Activated T-helper 17 cell treated with anti-CD3 and anti-CD28 coated beads, Interleukin-2, amount 50 U/mL, for 72 hours (primary cell): ENCODE results near the gene ACSBG1. TPM values are rescaled to one million over a fixed set of nuclear protein-coding genes. Genes with fewer than 3 reads are reported as not detected.

Source experiments
- ATAC-seq: fragments of 150-1000 bp; cut with Tn5 transposase; replicated peaks from 2 replicates; pipeline ENCODE4 v1.10.0; 2021; ENCODE audit warnings: mild to moderate bottlenecking, moderate library complexity
- H3K27ac Mint-ChIP-seq: one replicate; pipeline ENCODE4 v1.8.0; 2022; ENCODE audit warnings: mixed read lengths
- H3K27me3 Mint-ChIP-seq: one replicate; pipeline ENCODE4 v1.8.0; 2022; ENCODE audit warnings: mixed read lengths
- H3K36me3 Mint-ChIP-seq: one replicate; pipeline ENCODE4 v1.8.0; 2022; ENCODE audit warnings: low read depth, mild to moderate bottlenecking, mixed read lengths
- H3K4me1 Mint-ChIP-seq: one replicate; pipeline ENCODE4 v1.8.0; 2022; ENCODE audit warnings: mixed read lengths
- H3K4me3 Mint-ChIP-seq: one replicate; pipeline ENCODE4 v1.8.0; 2022; ENCODE audit warnings: mild to moderate bottlenecking, mixed read lengths
- H3K9me3 Mint-ChIP-seq: one replicate; pipeline ENCODE4 v1.8.0; 2022; ENCODE audit warnings: mixed read lengths
- total RNA-seq, 2 donors: library from RNA; stranded (reverse); gene quantifications; one replicate each; pipeline ENCODE4 v1.2.3, GENCODE V29; 2022

Gene ACSBG1
- total RNA-seq, 2 donors from 2014 or later = not detected

DNA sequence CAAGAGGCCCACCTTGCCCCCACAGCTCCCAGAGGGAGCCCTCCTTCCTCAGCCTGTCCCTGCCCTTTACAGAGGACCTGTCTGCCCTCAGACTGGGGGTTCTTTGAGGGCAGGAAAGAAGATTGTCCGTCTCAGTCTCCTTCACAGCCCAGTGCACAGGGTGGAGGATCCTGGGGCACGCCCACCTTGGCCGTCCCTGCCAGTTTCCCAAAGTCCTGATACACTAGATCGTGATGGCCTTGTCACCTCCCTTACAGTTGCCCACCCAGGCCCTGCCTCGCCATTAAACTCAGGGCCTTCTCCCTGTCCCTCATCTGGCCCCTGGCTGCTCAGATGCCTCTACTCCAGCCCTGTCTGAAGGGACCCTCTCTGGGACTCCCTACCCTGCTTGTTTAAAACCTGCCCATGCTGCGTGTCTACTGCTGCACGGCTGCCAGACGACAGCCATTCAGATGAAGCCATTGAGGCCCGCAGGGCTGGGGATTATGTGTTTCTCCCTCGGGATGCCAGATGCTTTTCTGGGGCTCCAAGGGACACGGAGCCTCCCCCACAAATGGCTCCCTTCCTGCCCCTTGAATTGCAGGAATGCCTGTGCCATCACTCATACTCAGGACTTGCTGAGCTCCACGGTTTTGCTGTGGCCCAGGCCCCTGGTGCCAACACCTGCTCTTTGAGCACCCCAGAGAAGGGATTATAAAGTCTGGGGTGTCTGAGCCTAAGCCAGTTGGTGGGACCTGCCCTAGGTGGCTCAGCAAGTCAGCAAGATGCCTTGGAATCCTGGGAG lies 27.8 kb downstream of the ACSBG1 start:
- Mint-ChIP-seq H3K27me3 (peaks cover 7% of the 10 kb centered on the region), H3K4me3 (no peak overlapping the region), H3K9me3 (no peaks in the 10 kb centered on the region), H3K4me1 (no peaks in the 10 kb centered on the region), H3K36me3 (no peaks in the 10 kb centered on the region), H3K27ac (no peak overlapping the region)
- ATAC-seq = no peak

DNA sequence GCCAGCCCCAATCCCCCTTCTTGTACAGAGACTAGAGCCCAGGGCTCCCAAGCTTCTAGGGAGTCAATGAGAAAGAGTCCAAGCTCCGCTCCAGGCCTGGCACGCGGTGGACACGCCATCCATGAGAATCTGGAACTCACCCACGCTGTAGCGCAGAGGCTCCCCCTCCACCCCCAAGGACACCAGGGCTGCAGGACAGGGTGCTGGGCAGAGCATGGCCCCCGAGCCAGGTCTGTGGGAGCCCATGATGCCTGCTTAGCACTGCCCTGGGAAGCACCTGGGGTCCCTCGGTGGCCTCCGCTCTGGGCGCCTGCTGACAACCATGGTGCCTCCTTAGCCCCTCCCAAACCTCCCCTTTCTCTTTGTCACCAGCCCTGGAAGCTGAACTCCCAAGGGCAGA lies 28.5 kb downstream of the ACSBG1 start:
- Mint-ChIP-seq H3K4me1 (no peaks in the 10 kb centered on the region), H3K36me3 (no peaks in the 10 kb centered on the region), H3K27me3 (peaks cover under 1% of the 10 kb centered on the region), H3K4me3 (no peak overlapping the region), H3K27ac (no peak overlapping the region), H3K9me3 (no peaks in the 10 kb centered on the region)
- no peak for ATAC-seq

DNA sequence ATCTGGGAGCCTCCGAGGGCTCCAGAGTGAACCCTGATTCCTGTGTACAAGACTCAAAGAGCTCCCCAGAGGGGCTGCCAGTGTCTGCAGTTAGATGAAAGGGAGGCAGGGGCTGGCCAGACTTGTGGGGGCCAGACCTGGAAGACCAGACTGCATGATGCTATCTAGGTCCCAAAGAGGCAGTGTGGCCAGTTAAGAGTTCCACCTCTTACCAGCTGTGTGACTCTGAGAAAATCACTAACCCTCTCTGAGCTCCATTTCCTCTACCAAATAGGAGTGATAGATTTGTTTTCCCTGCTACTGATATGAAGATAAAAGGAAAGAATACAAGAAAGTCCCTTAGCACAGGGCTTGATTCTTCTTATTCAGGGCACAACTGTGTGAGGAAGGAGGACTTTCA lies 29.0 kb downstream of the ACSBG1 start:
- Mint-ChIP-seq H3K27me3 (no peaks in the 10 kb centered on the region), H3K36me3 (no peaks in the 10 kb centered on the region), H3K27ac (no peak overlapping the region), H3K4me1 (no peaks in the 10 kb centered on the region), H3K4me3 (no peak overlapping the region), H3K9me3 (no peaks in the 10 kb centered on the region)
- ATAC-seq = no peak

DNA sequence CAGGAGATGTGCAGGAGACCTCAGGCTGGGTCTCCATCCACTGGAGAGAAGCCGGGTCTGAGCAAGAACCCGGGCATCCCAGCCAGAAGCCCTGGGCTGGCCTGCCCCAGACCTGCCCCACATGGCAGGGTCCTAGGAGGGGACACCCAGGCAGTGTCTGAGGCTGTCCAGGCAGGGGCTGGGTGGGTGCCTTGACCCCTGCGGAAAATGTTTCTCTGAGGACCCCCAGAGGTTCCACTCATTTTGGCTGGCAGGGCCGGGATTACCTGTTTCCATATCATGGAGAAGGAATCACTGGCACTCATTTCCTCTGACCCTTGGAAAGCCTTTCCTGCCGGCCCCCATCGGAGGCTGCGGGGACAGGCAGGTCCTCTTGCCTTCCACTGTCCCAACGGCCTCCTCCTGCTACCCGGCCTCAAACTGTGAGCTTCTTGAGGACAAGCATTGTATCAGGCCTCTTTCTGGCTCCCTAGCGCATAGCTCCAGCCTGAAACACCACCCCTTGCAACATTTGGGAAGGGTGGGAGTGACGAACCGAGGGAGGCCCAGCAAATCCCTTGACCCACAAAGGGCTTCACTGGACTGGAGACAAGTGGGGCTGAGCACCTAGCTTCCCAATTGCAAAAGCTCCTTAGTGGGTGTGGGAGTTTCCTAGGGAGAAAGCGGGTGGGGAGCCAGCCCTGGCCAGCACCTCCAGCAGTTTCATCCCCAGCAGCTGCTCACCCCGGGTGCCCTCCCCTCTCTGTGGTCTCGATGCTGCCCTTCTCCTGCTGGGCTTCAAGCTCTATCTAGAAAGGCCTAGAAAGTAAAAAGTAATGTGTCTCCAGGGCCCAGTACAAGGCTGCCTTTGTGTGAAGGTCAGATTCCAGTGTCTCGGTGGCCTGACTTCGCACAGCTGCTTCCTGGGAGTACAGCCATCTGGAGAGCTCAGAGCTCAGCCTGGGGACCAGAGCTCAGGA lies 29.7 kb downstream of the ACSBG1 start:
- Mint-ChIP-seq H3K36me3 (no peaks in the 10 kb centered on the region), H3K27ac (no peak overlapping the region), H3K9me3 (no peaks in the 10 kb centered on the region), H3K4me3 (no peak overlapping the region), H3K27me3 (no peaks in the 10 kb centered on the region), H3K4me1 (no peaks in the 10 kb centered on the region)
- ATAC-seq = no peak

DNA sequence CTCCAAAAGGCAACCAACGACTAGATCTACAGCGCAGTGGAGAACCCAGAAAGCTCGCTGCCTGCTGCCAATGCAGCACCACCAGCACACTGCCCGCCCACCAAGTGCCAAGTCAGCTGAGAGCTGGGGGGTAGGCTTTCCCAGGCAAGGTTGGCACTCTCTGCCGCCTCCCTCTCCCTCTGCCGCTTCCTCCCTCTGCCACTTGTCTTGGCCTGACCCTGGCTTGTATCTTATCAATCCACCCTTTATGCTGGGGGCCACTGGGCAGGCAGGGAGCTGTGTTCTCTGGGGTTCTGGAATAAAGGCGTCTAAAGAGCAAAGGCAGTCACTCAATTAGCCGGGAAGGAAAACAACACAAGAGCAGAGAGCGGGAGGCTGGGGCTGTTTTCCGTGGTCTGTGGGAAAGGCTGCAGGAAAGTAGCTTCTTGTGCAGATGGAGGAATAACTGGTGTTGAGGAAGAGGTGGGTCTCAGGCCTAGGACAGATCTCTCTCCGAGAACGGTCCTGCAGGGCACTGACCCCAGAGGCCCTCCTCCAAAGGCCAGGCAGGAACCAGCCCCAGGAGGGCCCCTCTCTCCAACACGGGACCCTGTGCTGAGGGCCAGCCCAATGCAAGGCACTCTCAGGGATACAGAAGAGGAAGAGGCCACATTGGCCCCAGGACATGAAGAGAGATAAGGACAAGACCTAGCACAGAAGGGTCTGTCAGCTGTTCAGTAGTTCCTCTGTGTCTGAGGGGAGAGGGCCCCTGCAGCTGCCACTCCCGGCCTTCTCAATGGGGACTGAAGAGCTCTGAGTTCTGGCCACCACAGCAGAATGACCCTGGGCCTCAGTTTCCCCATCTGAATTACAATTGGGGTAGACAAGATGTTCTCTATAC lies 30.8 kb downstream of the ACSBG1 start:
- no peak overlapping the region for H3K27ac Mint-ChIP-seq
- no peaks in the 10 kb centered on the region for H3K36me3 Mint-ChIP-seq
- H3K4me3 Mint-ChIP-seq = no peak overlapping the region
- H3K9me3 Mint-ChIP-seq = no peaks in the 10 kb centered on the region
- no peaks in the 10 kb centered on the region for H3K4me1 Mint-ChIP-seq
- ATAC-seq = no peak
- H3K27me3 Mint-ChIP-seq = no peaks in the 10 kb centered on the region

DNA sequence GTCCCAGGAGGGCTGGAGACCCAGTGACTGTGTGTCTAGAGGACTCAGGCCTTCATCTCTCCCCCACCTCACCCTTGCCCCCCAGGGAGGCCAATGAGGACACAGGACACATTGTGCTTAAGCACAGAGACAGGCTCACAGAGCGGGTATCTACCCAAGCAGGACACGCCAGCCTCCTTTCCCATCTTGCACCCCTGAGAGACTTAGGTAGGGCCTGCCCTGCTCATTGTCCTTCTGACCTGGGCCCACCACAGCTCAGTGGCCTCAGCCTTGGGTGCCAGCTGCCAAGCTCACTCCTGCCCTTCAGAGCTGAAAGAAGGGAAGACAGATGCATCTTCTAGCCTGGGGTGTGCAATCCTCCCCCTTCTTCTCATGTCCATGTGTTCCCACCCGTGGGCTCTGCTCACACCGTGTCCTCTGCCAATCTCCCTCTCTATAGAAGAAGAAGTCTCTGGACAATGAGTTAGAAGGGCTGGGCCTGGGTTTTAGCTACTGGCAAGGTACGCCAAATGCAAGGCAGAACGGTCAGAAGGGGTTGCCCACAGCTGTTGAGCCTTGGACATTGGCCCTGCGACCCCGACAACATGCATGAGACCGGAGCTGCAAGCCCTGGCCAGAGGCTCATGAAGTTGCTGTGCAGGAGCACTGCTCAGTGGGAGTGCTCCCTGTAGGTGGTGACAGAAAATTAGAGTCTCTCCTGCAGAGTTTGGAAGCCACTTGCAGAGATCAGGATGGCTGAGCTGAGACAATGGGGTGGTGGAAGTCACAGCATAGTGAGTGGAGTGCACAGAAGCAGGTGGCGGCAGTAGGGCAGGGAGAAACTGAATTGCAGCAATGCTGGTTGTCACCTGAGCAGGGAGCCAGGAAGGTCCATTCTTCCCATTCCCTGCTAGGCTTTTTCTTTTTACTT lies 32.8 kb downstream of the ACSBG1 start:
- Mint-ChIP-seq H3K4me1 (no peaks in the 10 kb centered on the region), H3K27me3 (no peaks in the 10 kb centered on the region), H3K27ac (no peak overlapping the region), H3K9me3 (no peaks in the 10 kb centered on the region), H3K36me3 (no peaks in the 10 kb centered on the region), H3K4me3 (no peak overlapping the region)
- no peak for ATAC-seq

DNA sequence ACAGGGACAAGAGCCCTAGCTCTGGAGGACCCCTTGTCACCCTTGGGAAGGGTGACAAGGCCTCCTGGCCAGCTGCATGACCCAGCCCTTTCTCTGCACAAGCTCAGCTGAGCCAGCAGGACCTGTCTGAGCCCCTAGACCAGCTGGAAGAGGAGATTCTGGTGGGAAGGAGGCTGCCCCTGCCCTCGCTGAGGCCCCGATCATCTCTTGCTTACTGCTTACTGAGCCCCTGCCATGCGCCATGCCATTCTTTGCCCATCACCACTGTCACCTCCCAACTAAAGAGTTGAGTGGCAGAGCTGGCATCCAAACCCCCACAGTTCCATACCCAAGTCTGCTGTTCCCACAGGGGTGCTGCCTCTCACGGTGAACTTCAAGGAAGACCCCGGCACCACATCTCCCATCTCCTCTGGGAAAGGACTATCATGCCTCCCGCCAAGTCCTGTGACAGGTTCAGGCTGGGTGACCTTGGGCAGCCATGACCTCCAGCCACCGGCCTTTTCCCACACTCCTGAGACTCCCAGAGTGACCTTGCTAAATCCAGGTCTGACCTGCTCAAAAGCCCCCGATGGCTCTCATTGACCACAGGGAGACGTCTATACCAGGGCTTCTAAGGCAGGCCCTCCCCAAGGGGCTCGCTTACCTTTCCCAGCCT lies 34.0 kb downstream of the ACSBG1 start:
- no peaks in the 10 kb centered on the region for H3K36me3 Mint-ChIP-seq
- H3K4me1 Mint-ChIP-seq = no peaks in the 10 kb centered on the region
- no peak for ATAC-seq
- H3K4me3 Mint-ChIP-seq = no peak overlapping the region
- no peaks in the 10 kb centered on the region for H3K27me3 Mint-ChIP-seq
- H3K9me3 Mint-ChIP-seq = no peaks in the 10 kb centered on the region
- H3K27ac Mint-ChIP-seq = no peak overlapping the region

DNA sequence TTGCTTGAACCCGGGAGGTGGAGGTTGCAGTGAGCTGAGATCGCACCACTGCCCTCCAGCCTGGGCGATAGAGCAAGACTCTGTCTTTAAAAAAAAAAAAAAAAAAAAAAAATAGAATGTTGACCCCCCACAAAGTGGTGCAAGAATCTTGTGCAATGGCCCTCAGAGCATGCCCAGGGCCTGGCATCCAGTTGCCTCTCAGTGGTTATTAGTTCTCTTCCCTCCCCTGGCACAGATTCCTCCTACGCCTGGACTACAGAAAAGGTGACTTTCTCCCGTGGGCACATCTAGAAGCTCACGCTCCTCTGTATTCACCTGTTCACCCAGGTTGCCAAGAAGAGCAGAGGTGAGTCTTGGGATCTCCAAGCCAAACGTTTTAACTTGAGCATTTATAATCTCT lies 36.7 kb downstream of the ACSBG1 start:
- no peak overlapping the region for H3K27ac Mint-ChIP-seq
- no peaks in the 10 kb centered on the region for H3K36me3 Mint-ChIP-seq
- no peak overlapping the region for H3K4me3 Mint-ChIP-seq
- no peaks in the 10 kb centered on the region for H3K9me3 Mint-ChIP-seq
- no peaks in the 10 kb centered on the region for H3K27me3 Mint-ChIP-seq
- no peak for ATAC-seq
- no peaks in the 10 kb centered on the region for H3K4me1 Mint-ChIP-seq

DNA sequence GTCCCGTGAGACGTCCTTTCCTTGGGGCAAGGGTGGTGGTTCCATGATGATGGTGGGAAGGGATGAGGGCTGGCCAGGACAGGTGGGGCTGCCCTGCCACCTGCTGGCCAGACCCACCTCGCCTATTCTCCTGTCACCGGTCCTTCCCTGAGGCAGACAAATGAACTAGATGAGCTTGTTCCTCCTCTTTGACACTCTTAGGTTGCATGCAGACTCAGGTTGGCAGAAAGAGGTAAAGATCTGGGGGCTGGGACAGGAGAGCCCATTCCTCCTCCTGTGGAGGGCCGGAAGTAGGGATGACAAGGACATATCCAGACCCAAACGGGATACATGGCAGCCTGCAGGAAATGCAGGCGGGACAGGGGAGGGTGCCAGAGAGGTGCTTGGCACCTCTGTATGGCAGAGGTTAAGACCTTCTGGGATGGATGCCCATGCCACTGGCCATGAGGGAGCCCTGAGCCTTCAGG lies 38.6 kb downstream of the ACSBG1 start:
- no peaks in the 10 kb centered on the region for H3K36me3 Mint-ChIP-seq
- no peak overlapping the region for H3K4me3 Mint-ChIP-seq

DNA sequence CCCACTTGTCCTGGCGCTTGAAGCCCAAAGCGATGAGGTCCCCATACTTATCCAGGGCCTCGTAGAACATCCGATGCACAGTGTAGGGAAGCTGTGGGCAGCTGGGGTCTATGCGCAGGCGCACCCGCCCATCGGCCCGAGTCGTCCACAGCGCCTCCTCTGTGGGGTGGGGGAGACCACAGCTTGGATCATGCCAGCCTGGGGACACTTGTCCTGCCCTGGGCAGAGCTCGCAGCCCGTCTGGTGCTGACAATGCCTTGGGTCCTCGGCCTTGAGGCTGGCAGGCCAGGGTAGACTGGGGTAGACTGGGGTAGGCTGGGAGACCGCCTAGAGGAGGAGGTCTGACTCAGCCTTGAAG lies 39.8 kb downstream of the ACSBG1 start:
- no peak for ATAC-seq
- H3K27me3 Mint-ChIP-seq = no peaks in the 10 kb centered on the region
- no peaks in the 10 kb centered on the region for H3K9me3 Mint-ChIP-seq
- no peaks in the 10 kb centered on the region for H3K4me1 Mint-ChIP-seq
- H3K4me3 Mint-ChIP-seq = no peak overlapping the region
- no peak overlapping the region for H3K27ac Mint-ChIP-seq
- no peaks in the 10 kb centered on the region for H3K36me3 Mint-ChIP-seq

More for the DNA sequence above, 38.6 kb downstream of the ACSBG1 start:
- H3K9me3 Mint-ChIP-seq = no peaks in the 10 kb centered on the region
- H3K27ac Mint-ChIP-seq = peak overlapping the region; percentile 7
- H3K27me3 Mint-ChIP-seq = no peaks in the 10 kb centered on the region
- ATAC-seq = peak; percentile 82
- no peaks in the 10 kb centered on the region for H3K4me1 Mint-ChIP-seq

DNA sequence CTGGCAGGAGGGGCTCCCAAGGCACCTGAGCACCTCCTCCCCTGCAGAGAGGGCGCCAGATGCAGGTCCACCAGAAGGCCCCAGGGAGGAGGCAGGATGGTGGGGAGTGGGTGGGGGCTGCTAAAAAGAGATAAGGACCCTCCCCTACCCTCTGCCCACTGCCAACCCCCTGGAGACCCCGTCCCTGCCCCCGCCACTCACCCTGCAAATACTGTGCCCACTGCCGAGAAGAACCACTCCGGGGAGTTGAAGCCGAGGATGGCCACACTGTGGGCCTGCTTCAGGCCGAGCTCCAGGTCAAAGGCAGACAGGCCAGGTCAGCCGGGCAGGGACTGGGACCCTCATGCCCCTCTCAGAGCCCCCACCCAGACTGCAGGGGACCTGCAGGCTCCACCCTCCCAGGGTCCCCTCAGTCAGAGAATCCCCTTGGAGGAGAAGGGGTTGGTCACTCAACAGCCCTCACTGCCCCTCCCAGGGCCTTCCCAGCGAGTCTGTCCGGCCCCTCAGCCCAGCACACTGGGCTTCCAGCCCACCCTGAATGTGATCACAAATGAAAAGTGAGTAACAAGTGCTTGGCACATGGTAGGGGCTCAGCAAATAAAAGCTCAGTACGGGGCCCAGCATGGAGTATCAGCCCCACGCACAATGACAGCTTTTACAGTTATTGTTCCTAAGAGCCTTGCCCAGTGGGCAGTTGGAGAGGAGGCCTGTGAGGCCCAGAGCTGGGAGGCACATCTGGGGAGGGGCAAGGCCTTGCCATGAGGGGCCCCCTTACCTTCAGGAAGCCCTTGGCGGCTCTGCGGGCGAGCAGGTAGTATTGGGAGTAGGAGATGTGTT lies 40.4 kb downstream of the ACSBG1 start:
- no peaks in the 10 kb centered on the region for H3K9me3 Mint-ChIP-seq
- no peaks in the 10 kb centered on the region for H3K36me3 Mint-ChIP-seq
- no peak for ATAC-seq
- H3K27me3 Mint-ChIP-seq = no peaks in the 10 kb centered on the region
- H3K4me1 Mint-ChIP-seq = no peaks in the 10 kb centered on the region
- H3K27ac Mint-ChIP-seq = no peak overlapping the region
- no peak overlapping the region for H3K4me3 Mint-ChIP-seq

DNA sequence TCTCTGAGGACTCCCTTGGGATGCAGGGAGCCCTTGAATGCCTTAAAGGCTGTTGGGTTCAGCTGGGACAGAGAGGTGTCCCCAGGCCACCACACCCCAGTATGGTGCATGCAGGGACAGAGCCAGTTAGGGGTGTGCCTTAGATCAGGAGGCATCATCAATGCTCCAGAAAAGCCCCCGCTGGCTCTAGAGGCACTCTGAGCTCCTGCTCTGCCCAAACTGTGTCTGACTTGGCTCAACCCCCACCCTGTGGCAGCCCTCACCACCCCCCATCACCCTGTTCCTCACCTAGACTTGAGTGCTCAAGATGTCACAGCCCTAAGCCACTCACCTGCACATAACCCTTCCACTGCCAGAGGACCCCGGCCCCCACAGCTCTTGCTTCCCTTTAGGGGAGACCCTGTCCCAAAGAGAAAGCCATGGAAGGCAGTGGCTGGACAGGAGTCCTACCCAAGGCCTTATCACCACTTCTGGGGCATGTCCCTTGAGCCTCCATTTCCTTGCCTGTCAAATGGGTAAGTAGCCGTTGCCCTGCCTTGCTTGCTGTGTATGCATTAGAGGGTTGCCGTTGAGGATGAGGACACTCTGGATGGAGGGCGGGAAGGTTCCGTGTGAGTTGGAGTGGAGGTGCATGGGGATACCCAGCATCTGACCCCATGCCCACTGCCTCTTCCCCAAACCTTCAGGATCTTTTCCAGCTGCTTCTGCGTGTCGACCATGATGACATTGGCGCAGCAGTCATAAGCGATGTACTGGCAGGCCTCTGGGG lies 41.4 kb downstream of the ACSBG1 start:
- ATAC-seq = no peak

More for the DNA sequence above, 41.4 kb downstream of the ACSBG1 start:
- H3K36me3 Mint-ChIP-seq = no peaks in the 10 kb centered on the region
- H3K9me3 Mint-ChIP-seq = no peaks in the 10 kb centered on the region
- H3K27ac Mint-ChIP-seq = peak overlapping the region; percentile 4
- H3K4me1 Mint-ChIP-seq = no peaks in the 10 kb centered on the region
- H3K4me3 Mint-ChIP-seq = no peak overlapping the region
- H3K27me3 Mint-ChIP-seq = no peaks in the 10 kb centered on the region
